GM20431 (cell line): ENCODE results near the gene DAAM2.

Source experiments
- in situ Hi-C: fragments of 300-500 bp; cut with MseI, MboI; formaldehyde crosslinking; loops from one replicate; pipeline ENCODE4 v1.15.0; 2020; ENCODE audit warnings: low sequenced_read_pairs; ENCODE audit not compliant: unreplicated experiment

DAAM2 gene

DNA sequence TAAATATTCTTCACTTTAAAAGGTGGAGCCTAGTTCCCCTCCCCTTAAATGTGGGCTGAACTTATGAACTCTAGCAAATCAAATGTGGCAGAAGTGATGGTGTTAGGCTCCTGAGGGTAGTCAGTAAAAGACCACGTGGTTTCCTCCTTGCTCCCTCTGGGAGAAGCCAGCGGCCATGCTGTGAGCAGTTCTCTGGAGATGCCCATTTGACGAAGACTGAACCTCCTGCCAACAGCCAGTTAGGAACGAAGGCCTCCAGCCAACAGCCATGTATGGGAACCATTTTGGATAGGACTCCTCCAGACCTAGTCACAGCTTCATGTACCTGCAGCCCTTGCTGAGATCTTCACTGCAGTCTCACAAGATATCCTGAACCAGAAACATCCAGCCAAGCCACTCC lies 149.6 kb downstream of the DAAM2 start:
- in situ Hi-C loops: no loop called here

DNA sequence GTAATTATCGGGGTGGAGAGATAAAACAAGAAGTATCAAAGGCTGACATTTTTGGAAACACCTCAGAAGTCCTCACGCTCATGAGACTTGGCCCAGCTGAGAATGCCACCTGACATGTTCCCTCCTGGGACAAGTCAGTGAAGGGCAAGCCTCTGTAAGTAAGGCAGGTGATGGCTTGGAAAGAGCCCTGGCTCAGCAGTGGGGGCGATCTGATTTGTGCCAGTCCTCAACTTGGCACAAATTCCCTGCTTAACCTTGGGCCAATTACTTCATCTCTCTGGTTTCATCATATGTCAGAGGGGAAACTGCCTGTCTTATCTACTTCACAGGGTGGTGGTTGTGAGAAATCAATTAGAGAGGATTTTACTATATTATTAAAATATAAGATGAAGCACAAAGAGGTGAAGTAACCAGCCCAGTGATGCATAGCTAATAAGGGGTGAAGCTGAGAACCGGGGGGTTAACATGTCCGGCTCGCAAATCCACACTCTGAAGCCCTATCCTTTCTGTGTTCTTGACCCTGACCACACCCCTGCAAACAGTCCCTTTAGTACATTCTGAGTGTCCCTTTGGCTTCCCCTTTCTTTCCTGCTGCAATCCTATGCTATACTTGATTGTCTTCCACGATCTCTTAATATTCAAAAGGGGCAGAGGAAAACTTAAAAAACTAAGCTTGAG lies 150.9 kb downstream of the DAAM2 start:
- in situ Hi-C loops: no loop called here

- in situ Hi-C loops: no loop called here
Measured at GRCh38 chr6:39945626-39946025, 153.4 kb downstream of the DAAM2 start.

DNA sequence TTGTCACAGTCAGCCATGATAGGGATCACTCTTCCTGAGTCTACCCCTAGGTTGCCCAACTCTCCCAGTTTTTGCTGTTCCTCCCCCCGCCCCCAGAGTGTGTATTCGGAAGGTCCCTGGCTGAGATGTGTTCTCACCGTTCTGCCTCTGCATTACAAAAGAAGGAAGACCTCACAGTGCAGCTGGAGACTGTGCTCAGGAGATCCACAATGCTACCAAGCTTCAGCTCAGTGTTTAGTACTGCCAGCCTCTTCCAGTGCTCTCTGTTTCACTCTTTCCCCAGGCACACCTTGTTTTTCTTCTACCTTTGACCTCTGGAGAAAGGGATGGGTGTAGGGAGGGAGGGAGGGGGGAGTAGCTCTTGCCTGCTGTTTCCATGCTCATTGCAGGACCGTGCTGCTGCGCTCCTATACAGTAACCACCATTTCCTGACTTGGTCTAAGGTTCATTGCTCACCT lies 155.5 kb downstream of the DAAM2 start:
- in situ Hi-C loops: no loop called here

GRCh38 chr6:39948199-39948791 lies 156.1 kb downstream of the DAAM2 start:
- in situ Hi-C loops: no loop called here

- in situ Hi-C loops: no loop called here
Measured at GRCh38 chr6:39950125-39950720, 158.0 kb downstream of the DAAM2 start.

- in situ Hi-C loops: no loop called here
Measured at GRCh38 chr6:39951191-39951590, 159.0 kb downstream of the DAAM2 start.

- in situ Hi-C loops: no loop called here
Measured at GRCh38 chr6:39951716-39952115, 159.5 kb downstream of the DAAM2 start.

DNA sequence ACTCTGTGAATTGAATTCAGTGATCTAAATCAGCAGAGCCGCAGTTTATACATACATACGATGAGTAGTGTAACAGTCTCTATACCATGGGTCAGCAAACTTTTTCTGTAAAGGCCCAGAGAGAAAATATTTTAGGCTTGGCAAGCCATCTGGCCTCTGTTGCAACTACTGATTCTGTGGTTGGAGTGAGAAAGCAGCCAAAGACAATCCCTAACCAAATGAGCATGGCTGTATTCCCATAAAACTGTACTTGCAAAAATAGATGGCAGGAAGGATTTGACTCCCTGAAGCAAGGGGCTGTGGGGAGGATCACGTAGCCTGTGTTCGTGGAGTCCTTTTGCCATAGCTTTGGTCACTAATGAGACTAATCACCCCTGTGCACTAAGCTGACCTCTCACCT lies 160.0 kb downstream of the DAAM2 start:
- in situ Hi-C loops: no loop called here

DNA sequence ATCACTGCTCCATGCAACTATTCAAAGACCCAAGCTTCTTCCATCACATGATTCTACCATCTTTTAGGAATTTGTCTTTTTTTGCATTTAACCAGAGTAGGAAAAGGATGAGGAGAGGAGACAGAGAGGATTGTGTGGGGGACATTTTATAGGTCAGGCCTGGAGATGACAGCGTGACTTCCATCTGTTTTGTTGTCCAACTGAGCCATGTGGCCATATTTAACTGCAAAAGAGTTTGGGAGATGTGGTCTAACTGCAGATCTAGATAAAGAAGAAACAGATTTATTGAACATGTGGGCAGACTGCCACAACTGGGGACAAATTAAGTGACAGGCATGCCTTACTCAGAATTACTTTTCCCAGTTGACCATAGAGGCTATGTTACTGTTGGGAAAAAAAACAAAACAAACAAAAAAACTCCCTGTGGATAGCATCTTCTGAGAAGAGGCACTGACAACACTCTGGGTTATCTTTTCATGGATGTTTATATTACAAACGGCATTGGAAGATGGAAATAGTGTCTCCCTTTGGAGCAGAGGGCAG lies 161.0 kb downstream of the DAAM2 start:
- in situ Hi-C loops: no loop called here
